Liver (tissue), 9 donors: ENCODE results near the gene KCNQ1. TPM values are rescaled to one million over a fixed set of nuclear protein-coding genes. Genes with fewer than 3 reads are reported as not detected.

ENCODE experiments used
- DNase-seq: peaks from one replicate; pipeline ENCODE4 v3.0.0-alpha.2; 2017; ENCODE audit warnings: low spot score
- H3K27ac ChIP-seq, 2 donors: one replicate each; pipeline ENCODE4 v1.7.0; 2013; ENCODE audit warnings: inconsistent platforms in 2 of 2, low read length in 2 of 2, control low read depth in 1 of 2, low read depth in 1 of 2, mild to moderate bottlenecking in 1 of 2
- H3K27me3 ChIP-seq, 4 donors: one replicate each; pipeline versions ENCODE4 v1.6.1 to v1.7.0; 2013; ENCODE audit warnings: low read length in 3 of 4, inconsistent platforms in 1 of 4, mild to moderate bottlenecking in 1 of 4, moderate library complexity in 1 of 4; ENCODE audit not compliant: control insufficient read depth in 4 of 4, insufficient read depth in 4 of 4
- H3K36me3 ChIP-seq, 4 donors: one replicate each; pipeline versions ENCODE4 v1.6.1 to v1.7.0; 2013; ENCODE audit warnings: low read length in 3 of 4, mild to moderate bottlenecking in 3 of 4, low read depth in 1 of 4, moderate library complexity in 1 of 4; ENCODE audit not compliant: control insufficient read depth in 4 of 4, insufficient read depth in 3 of 4
- H3K4me1 ChIP-seq, 4 donors: one replicate each; pipeline versions ENCODE4 v1.6.1 to v1.7.0; 2013; ENCODE audit warnings: low read length in 3 of 4, mild to moderate bottlenecking in 3 of 4, moderate library complexity in 1 of 4; ENCODE audit not compliant: control insufficient read depth in 4 of 4, insufficient read depth in 4 of 4
- H3K4me3 ChIP-seq, 3 donors: one replicate each; pipeline versions ENCODE4 v1.6.1 to v1.7.0; 2013; ENCODE audit warnings: low read length in 3 of 3, control low read depth in 1 of 3, low read depth in 1 of 3, mild to moderate bottlenecking in 1 of 3
- H3K9ac ChIP-seq, 2 donors: one replicate each; pipeline ENCODE4 v1.7.0; 2013; ENCODE audit warnings: low read length in 2 of 2, mild to moderate bottlenecking in 2 of 2, moderate library complexity in 2 of 2, control low read depth in 1 of 2, low read depth in 1 of 2
- H3K9me3 ChIP-seq, 4 donors: one replicate each; pipeline versions ENCODE4 v1.6.1 to v1.7.0; 2013; ENCODE audit warnings: low read length in 3 of 4; ENCODE audit not compliant: control insufficient read depth in 4 of 4
- ATF3 ChIP-seq: IDR thresholded peaks from 2 replicates; pipeline ENCODE4 v1.6.1; 2016; ENCODE audit warnings: antibody characterized with exemption
- CTCF ChIP-seq: fragments of 150-350 bp; IDR thresholded peaks from 2 replicates; pipeline ENCODE4 v1.5.1; 2017; ENCODE audit warnings: improper control_type of control experiment, low read depth, low read length; ENCODE audit not compliant: missing input control
- EGR1 ChIP-seq, 2 donors: IDR thresholded peaks; 2 replicates each; pipeline ENCODE4 v1.6.1; 2016 to 2018; ENCODE audit warnings: antibody characterized with exemption in 2 of 2, low read depth in 2 of 2
- FOXA1 ChIP-seq: IDR thresholded peaks from 2 replicates; pipeline ENCODE4 v1.6.1; 2016; ENCODE audit warnings: antibody characterized with exemption
- FOXA2 ChIP-seq: IDR thresholded peaks from 2 replicates; pipeline ENCODE4 v1.6.1; 2016; ENCODE audit warnings: antibody characterized with exemption
- GABPA ChIP-seq, 2 donors: IDR thresholded peaks in 1 of 2; conservative IDR thresholded peaks in 1 of 2; 2 replicates each; pipeline ENCODE4 v1.6.1; 2016; ENCODE audit warnings: antibody characterized with exemption in 2 of 2, mild to moderate bottlenecking in 1 of 2, moderate library complexity in 1 of 2
- HNF4A ChIP-seq, 2 donors: conservative IDR thresholded peaks; 2 replicates each; pipeline ENCODE4 v1.6.1; 2016; ENCODE audit warnings: antibody characterized with exemption in 2 of 2, mild to moderate bottlenecking in 2 of 2
- HNF4G ChIP-seq: IDR thresholded peaks from 2 replicates; pipeline ENCODE4 v1.6.1; 2016; ENCODE audit warnings: antibody characterized with exemption
- JUND ChIP-seq, 2 donors: IDR thresholded peaks; 2 replicates each; pipeline ENCODE4 v1.6.1; 2016; ENCODE audit warnings: antibody characterized with exemption in 2 of 2
- MAX ChIP-seq: IDR thresholded peaks from 2 replicates; pipeline ENCODE4 v1.6.1; 2016; ENCODE audit warnings: antibody characterized with exemption
- NR2F2 ChIP-seq: IDR thresholded peaks from 2 replicates; pipeline ENCODE4 v1.6.1; 2016; ENCODE audit warnings: antibody characterized with exemption
- RAD21 ChIP-seq, 2 donors: IDR thresholded peaks; 2 replicates each; pipeline ENCODE4 v1.6.1; 2016; ENCODE audit warnings: antibody characterized with exemption in 2 of 2, mild to moderate bottlenecking in 2 of 2
- REST ChIP-seq: IDR thresholded peaks from 2 replicates; pipeline ENCODE4 v1.6.1; 2016; ENCODE audit warnings: antibody characterized with exemption, mild to moderate bottlenecking
- RXRA ChIP-seq, 2 donors: IDR thresholded peaks; 2 replicates each; pipeline ENCODE4 v1.6.1; 2017 to 2018; ENCODE audit warnings: antibody characterized with exemption in 2 of 2, mild to moderate bottlenecking in 1 of 2
- SP1 ChIP-seq: IDR thresholded peaks from 2 replicates; pipeline ENCODE4 v1.6.1; 2018; ENCODE audit warnings: antibody characterized with exemption, mild to moderate bottlenecking
- TAF1 ChIP-seq: conservative IDR thresholded peaks from 2 replicates; pipeline ENCODE4 v1.6.1; 2016; ENCODE audit warnings: antibody characterized with exemption, mild to moderate bottlenecking
- YY1 ChIP-seq: IDR thresholded peaks from 2 replicates; pipeline ENCODE4 v1.6.1; 2016; ENCODE audit warnings: antibody characterized with exemption, mild to moderate bottlenecking
- ZBTB33 ChIP-seq: IDR thresholded peaks from 2 replicates; pipeline ENCODE4 v1.6.1; 2016; ENCODE audit warnings: antibody characterized with exemption
- WGBS: extraction: QIAGEN DNeasy Blood & Tissue Kit; methylation state at CpG from one replicate; pipeline ENCODE4 v1.1.7; 2013; 5-methylcytosine and 5-hydroxymethylcytosine counted together
- polyA plus RNA-seq, 2 donors: library from polyadenylated mRNA; stranded (reverse) in 1 of 2; unstranded in 1 of 2; fragments of 200-250 nt in 1 of 2; fragments of >200 nt in 1 of 2; fragmentation: Nextera tagmentation in 1 of 2; extraction: Ambion mirVana in 1 of 2; gene quantifications; one replicate each; pipeline versions ENCODE4 v1.2.1 to v1.2.3, GENCODE V29; 2013 to 2015
- total RNA-seq, 2 donors: library from RNA; depleted of rRNA; stranded (reverse); fragments of >200 nt; gene quantifications; one replicate each; pipeline ENCODE4 v1.2.3, GENCODE V29; 2014
- donor health status: healthy.
- donor health status: healthy.
- donor health status: healthy.
- donor health status: healthy.
- donor health status: healthy.

The KCNQ1 gene
- total and polyA plus RNA-seq, 4 donors, result 0.31 to 2.2 (median 1.5) TPM

- H3K4me3 ChIP-seq, result no peak overlapping the region
- H3K4me1 ChIP-seq, result no peaks in the 10 kb centered on the region
- H3K36me3 ChIP-seq, result no peaks in the 10 kb centered on the region
- H3K27me3 ChIP-seq, result no peaks in the 10 kb centered on the region
- 84% methylated on average over 8 of the region's 8 CpGs for WGBS
- TF ChIP-seq NR2F2 (no peak), GABPA (IDR thresholded peaks at IDR 0.05 in 1 of 2, conservative IDR thresholded peaks at IDR 0.05 in 1 of 2) (no peak), HNF4A (conservative IDR thresholded peaks at IDR 0.05) (no peak), TAF1 (no peak), FOXA1 (no peak)
- H3K9ac ChIP-seq, result no peak overlapping the region
- DNase-seq, result no peak
- no peak overlapping the region for H3K27ac ChIP-seq
- H3K9me3 ChIP-seq, result no peaks in the 10 kb centered on the region
Measured at GRCh38 chr11:2472428-2473186, 27.8 kb downstream of the KCNQ1 start.

GRCh38 chr11:2473361-2474058, 28.7 kb downstream of the KCNQ1 start:
- H3K27ac ChIP-seq, result no peak overlapping the region
- TF ChIP-seq SP1, result no peak
- TF ChIP-seq EGR1 (IDR thresholded peaks at IDR 0.05; ENCODE audit: low read depth in 2 of 2), result no peak
- TF ChIP-seq YY1, result no peak
- TF ChIP-seq HNF4A (conservative IDR thresholded peaks at IDR 0.05), result no peak
- TF ChIP-seq NR2F2, result no peak
- TF ChIP-seq CTCF, result no peak
- TF ChIP-seq ZBTB33, result no peak
- TF ChIP-seq REST, result no peak
- TF ChIP-seq ATF3, result no peak
- TF ChIP-seq RXRA (IDR thresholded peaks at IDR 0.05), result no peak
- TF ChIP-seq FOXA2, result no peak
- TF ChIP-seq GABPA (IDR thresholded peaks at IDR 0.05 in 1 of 2, conservative IDR thresholded peaks at IDR 0.05 in 1 of 2), result no peak
- TF ChIP-seq TAF1, result no peak
- TF ChIP-seq JUND (IDR thresholded peaks at IDR 0.05), result no peak
- TF ChIP-seq RAD21 (IDR thresholded peaks at IDR 0.05), result no peak
- no peak for TF ChIP-seq FOXA1
- TF ChIP-seq HNF4G, result no peak
- no peak for TF ChIP-seq MAX
- no peak overlapping the region for H3K9ac ChIP-seq
- DNase-seq, result no peak
- no peak overlapping the region for H3K4me3 ChIP-seq
- 91% methylated on average over 27 of the region's 27 CpGs for WGBS
- no peaks in the 10 kb centered on the region for H3K36me3 ChIP-seq
- no peaks in the 10 kb centered on the region for H3K27me3 ChIP-seq
- no peaks in the 10 kb centered on the region for H3K9me3 ChIP-seq
- H3K4me1 ChIP-seq, result no peaks in the 10 kb centered on the region
